B cell (primary cell): Measurements from ENCODE around the gene MOV10L1. TPM values are rescaled to one million over a fixed set of nuclear protein-coding genes. Genes with fewer than 3 reads are reported as not detected.

Experiments used
- ATAC-seq: fragments of 200-7000 bp; cut with Tn5 transposase; one replicate; pipeline ENCODE4 v1.10.0; 2021; ENCODE audit warnings: low read depth, mild to moderate bottlenecking, moderate number of reproducible peaks, moderate library complexity
- CTCF ChIA-PET: fragments of 350-600 bp; sonication (Branson Sonifier 250); formaldehyde crosslinking; loops from one replicate; lab custom pipeline; 2021; ENCODE audit warnings: antibody characterized with exemption, inconsistent platforms; lab: Charles Lee
- POLR2A ChIA-PET: fragments of 350-600 bp; sonication (Branson Sonifier 250); formaldehyde crosslinking; loops from one replicate; lab custom pipeline; 2021; ENCODE audit warnings: antibody characterized with exemption; lab: Charles Lee
- DNase-seq: peaks from one replicate; pipeline ENCODE4 v3.0.0; 2013
- H2AFZ ChIP-seq: 2 replicates; pipeline ENCODE4 v1.6.1; 2012; ENCODE audit warnings: mild to moderate bottlenecking, low read depth, low read length; ENCODE audit not compliant: insufficient read depth, poor library complexity, severe bottlenecking
- H3K27ac ChIP-seq, 2 donors: 1 replicate in 1 of 2; 2 replicates in 1 of 2; pipeline ENCODE4 v1.5.1; 2012 to 2013; ENCODE audit warnings: low read length in 2 of 2, mild to moderate bottlenecking in 2 of 2, moderate library complexity in 1 of 2
- H3K27me3 ChIP-seq, 4 experiments: fragments of 200-600 bp in 1 of 4; sonication (generic) in 1 of 4; replicated peaks in 1 of 4; 1 replicate in 2 of 4; 2 replicates in 2 of 4; pipeline versions ENCODE4 v1.6.1 to v1.7.0; 2013 to 2016; ENCODE audit warnings: low read length in 3 of 4, mild to moderate bottlenecking in 2 of 4, mixed read lengths in 1 of 4, moderate library complexity in 1 of 4; ENCODE audit not compliant: insufficient read depth in 4 of 4, control insufficient read depth in 3 of 4; ENCODE audit errors: control extremely low read depth in 1 of 4
- H3K36me3 ChIP-seq, 2 experiments: replicated peaks in 1 of 2; 1 replicate in 1 of 2; 2 replicates in 1 of 2; pipeline versions ENCODE4 v1.6.1 to v1.7.1; 2013; ENCODE audit warnings: low read length in 1 of 2; ENCODE audit not compliant: insufficient read depth in 2 of 2, control insufficient read depth in 1 of 2; ENCODE audit errors: control extremely low read depth in 1 of 2, extremely low read depth in 1 of 2
- H3K4me1 ChIP-seq, 2 donors: fragments of 200-600 bp in 1 of 2; sonication (generic) in 1 of 2; 1 replicate in 1 of 2; 2 replicates in 1 of 2; pipeline versions ENCODE4 v1.5.1 to v1.6.1; 2013 to 2017; ENCODE audit warnings: low read length in 2 of 2; ENCODE audit not compliant: control insufficient read depth in 2 of 2, insufficient read depth in 2 of 2
- H3K4me2 ChIP-seq: replicated peaks from 2 replicates; pipeline ENCODE3; 2012; ENCODE audit warnings: mild to moderate bottlenecking, low read depth, low read length; ENCODE audit not compliant: poor library complexity, severe bottlenecking
- H3K4me3 ChIP-seq, 5 experiments: fragments of 200-600 bp in 1 of 5; sonication (generic) in 1 of 5; 1 replicate in 3 of 5; 2 replicates in 2 of 5; pipeline versions ENCODE4 v1.5.1 to v1.7.0; 2011 to 2016; ENCODE audit warnings: low read length in 4 of 5, mild to moderate bottlenecking in 4 of 5, low read depth in 2 of 5, control low read depth in 1 of 5, moderate library complexity in 1 of 5; ENCODE audit not compliant: insufficient read depth in 1 of 5; ENCODE audit errors: control extremely low read depth in 1 of 5, extremely low read depth in 1 of 5
- H3K79me2 ChIP-seq: fragments of 200-600 bp; sonication (generic); one replicate; pipeline ENCODE4 v1.6.0; 2016; ENCODE audit warnings: low read length; ENCODE audit not compliant: control insufficient read depth, insufficient read depth
- H3K9ac ChIP-seq: fragments of 200-600 bp; sonication (generic); 2 replicates; pipeline ENCODE4 v1.6.1; 2017; ENCODE audit warnings: mild to moderate bottlenecking, low read length, moderate library complexity
- H3K9me3 ChIP-seq, 3 donors: one replicate each; pipeline versions ENCODE4 v1.6.1 to v1.7.1; 2013; ENCODE audit warnings: low read length in 2 of 3; ENCODE audit not compliant: control insufficient read depth in 2 of 3, insufficient read depth in 1 of 3; ENCODE audit errors: control extremely low read depth in 1 of 3
- H4K20me1 ChIP-seq: 2 replicates; pipeline ENCODE4 v1.6.0; 2012; ENCODE audit warnings: mild to moderate bottlenecking, low read length; ENCODE audit not compliant: insufficient read depth, control insufficient read depth, poor library complexity, severe bottlenecking
- H3K27ac Mint-ChIP-seq: one replicate; pipeline ENCODE4 v1.8.0; 2021; ENCODE audit warnings: mixed read lengths
- H3K27me3 Mint-ChIP-seq: one replicate; pipeline ENCODE4 v1.8.0; 2021; ENCODE audit warnings: mixed read lengths
- H3K4me1 Mint-ChIP-seq: one replicate; pipeline ENCODE4 v1.8.0; 2021; ENCODE audit warnings: mixed read lengths
- H3K4me3 Mint-ChIP-seq: one replicate; pipeline ENCODE4 v1.8.0; 2021; ENCODE audit warnings: mixed read lengths
- H3K9me3 Mint-ChIP-seq: one replicate; pipeline ENCODE4 v1.8.0; 2022; ENCODE audit warnings: mixed read lengths; ENCODE audit not compliant: insufficient read depth
- CTCF ChIP-seq: fragments of 200-600 bp; IDR thresholded peaks from one replicate; pipeline ENCODE4 v1.8.0; 2022; ENCODE audit warnings: antibody characterized with exemption, mild to moderate bottlenecking
- EZH2 ChIP-seq: IDR thresholded peaks from 2 replicates; pipeline ENCODE4 v1.6.1; 2012; ENCODE audit warnings: borderline replicate concordance, low read depth, mild to moderate bottlenecking, moderate library complexity, low read length; ENCODE audit not compliant: insufficient read depth, poor library complexity, severe bottlenecking
- WGBS: methylation state at CpG from one replicate; pipeline ENCODE4 v1.1.5; 2013; ENCODE audit warnings: missing lambda C conversion rate; ENCODE audit not compliant: insufficient coverage; 5-methylcytosine and 5-hydroxymethylcytosine counted together
- intact Hi-C: fragments of 100-400 bp; cut with micrococcal nuclease; formaldehyde crosslinking; loops from one replicate; pipeline ENCODE4 v1.10.0; 2022
- polyA plus RNA-seq: library from polyadenylated mRNA; depleted of rRNA; stranded (reverse); fragments of >200 nt; gene quantifications from 2 replicates; pipeline ENCODE4 v1.2.3, GENCODE V29; 2012
- total RNA-seq, 2 donors: library from RNA; stranded (reverse); fragments of 120-200 nt in 1 of 2; gene quantifications; 1 replicate in 1 of 2; 2 replicates in 1 of 2; pipeline versions ENCODE4 v1.2.3 to v1.2.4, GENCODE V29; 2013 to 2022

MOV10L1 gene
- total and polyA plus RNA-seq, 2 donors (not counting 1 experiment from before 2014, with no cell fraction given) = not detected

GRCh38 chr22:50087646-50088045, 2.2 kb upstream of the MOV10L1 start:
- H3K27ac ChIP-seq = no peak overlapping the region
- Mint-ChIP-seq H3K27ac (no peak overlapping the region), H3K4me3 (no peak overlapping the region), H3K9me3 (peaks cover 3% of the 10 kb centered on the region), H3K27me3 (peaks cover 24% of the 10 kb centered on the region), H3K4me1 (peaks cover 3% of the 10 kb centered on the region)
- TF ChIP-seq EZH2 (no peak), CTCF (no peak)
- H3K4me1 ChIP-seq = no peaks in the 10 kb centered on the region
- no peaks in the 10 kb centered on the region for H3K36me3 ChIP-seq
- CTCF ChIA-PET = no interaction called here
- no peak overlapping the region for H3K4me2 ChIP-seq
- POLR2A ChIA-PET = no interaction called here
- peaks cover 0 to 35% (median 8%) of the 10 kb centered on the region in 4 experiments for H3K27me3 ChIP-seq
- no peaks in the 10 kb centered on the region for H4K20me1 ChIP-seq
- no peak for DNase-seq
- H3K79me2 ChIP-seq = no peaks in the 10 kb centered on the region
- no peak for ATAC-seq
- 95% methylated on average over 12 of the region's 12 CpGs for WGBS
- H3K9ac ChIP-seq = no peak overlapping the region
- H2AFZ ChIP-seq = no peak overlapping the region
- no peak overlapping the region for H3K4me3 ChIP-seq
- intact Hi-C loops = no loop called here
- peaks cover 0 to 38% (median 15%) of the 10 kb centered on the region in 3 donors for H3K9me3 ChIP-seq

GRCh38 chr22:50088096-50088495, 1.7 kb upstream of the MOV10L1 start:
- peaks cover 0 to 31% (median 8%) of the 10 kb centered on the region in 4 experiments for H3K27me3 ChIP-seq
- Mint-ChIP-seq H3K4me1 (peaks cover 3% of the 10 kb centered on the region), H3K27me3 (peaks cover 19% of the 10 kb centered on the region), H3K4me3 (no peak overlapping the region), H3K27ac (no peak overlapping the region), H3K9me3 (peaks cover 3% of the 10 kb centered on the region)
- no peak overlapping the region for H3K4me2 ChIP-seq
- no peaks in the 10 kb centered on the region for H3K36me3 ChIP-seq
- intact Hi-C loops = no loop called here
- POLR2A ChIA-PET = no interaction called here
- H3K79me2 ChIP-seq = no peaks in the 10 kb centered on the region
- ATAC-seq (no peak), DNase-seq (no peak)
- TF ChIP-seq CTCF (no peak), EZH2 (no peak)
- peaks cover 0 to 38% (median 15%) of the 10 kb centered on the region in 3 donors for H3K9me3 ChIP-seq
- H2AFZ ChIP-seq = no peak overlapping the region
- WGBS = 95% methylated on average over 4 of the region's 12 CpGs
- H4K20me1 ChIP-seq = no peaks in the 10 kb centered on the region
- no peaks in the 10 kb centered on the region for H3K4me1 ChIP-seq
- H3K4me3 ChIP-seq = no peak overlapping the region
- CTCF ChIA-PET = no interaction called here
- H3K27ac ChIP-seq = no peak overlapping the region
- H3K9ac ChIP-seq = no peak overlapping the region
